GM10266 (cell line): ENCODE measurements around the gene NFIL3.

Source experiments
- DNase-seq: peaks from one replicate; pipeline ENCODE4 v3.0.0; 2012; ENCODE audit errors: extremely low spot score
- TF ChIP-seq, protein P1 (sequence below): IDR thresholded peaks from 2 replicates; pipeline ENCODE4 v1.5.1; 2012; ENCODE audit warnings: mild to moderate bottlenecking, low read depth; ENCODE audit not compliant: control insufficient read depth, insufficient read depth; ENCODE audit errors: missing control alignments

The NFIL3 gene

GRCh38 chr9:91421971-91422757 is 1.5 kb downstream of the NFIL3 start:
- peak; percentile 47 for DNase-seq
- TF ChIP-seq, protein P1, sequence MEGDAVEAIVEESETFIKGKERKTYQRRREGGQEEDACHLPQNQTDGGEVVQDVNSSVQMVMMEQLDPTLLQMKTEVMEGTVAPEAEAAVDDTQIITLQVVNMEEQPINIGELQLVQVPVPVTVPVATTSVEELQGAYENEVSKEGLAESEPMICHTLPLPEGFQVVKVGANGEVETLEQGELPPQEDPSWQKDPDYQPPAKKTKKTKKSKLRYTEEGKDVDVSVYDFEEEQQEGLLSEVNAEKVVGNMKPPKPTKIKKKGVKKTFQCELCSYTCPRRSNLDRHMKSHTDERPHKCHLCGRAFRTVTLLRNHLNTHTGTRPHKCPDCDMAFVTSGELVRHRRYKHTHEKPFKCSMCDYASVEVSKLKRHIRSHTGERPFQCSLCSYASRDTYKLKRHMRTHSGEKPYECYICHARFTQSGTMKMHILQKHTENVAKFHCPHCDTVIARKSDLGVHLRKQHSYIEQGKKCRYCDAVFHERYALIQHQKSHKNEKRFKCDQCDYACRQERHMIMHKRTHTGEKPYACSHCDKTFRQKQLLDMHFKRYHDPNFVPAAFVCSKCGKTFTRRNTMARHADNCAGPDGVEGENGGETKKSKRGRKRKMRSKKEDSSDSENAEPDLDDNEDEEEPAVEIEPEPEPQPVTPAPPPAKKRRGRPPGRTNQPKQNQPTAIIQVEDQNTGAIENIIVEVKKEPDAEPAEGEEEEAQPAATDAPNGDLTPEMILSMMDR: no peak

DNA sequence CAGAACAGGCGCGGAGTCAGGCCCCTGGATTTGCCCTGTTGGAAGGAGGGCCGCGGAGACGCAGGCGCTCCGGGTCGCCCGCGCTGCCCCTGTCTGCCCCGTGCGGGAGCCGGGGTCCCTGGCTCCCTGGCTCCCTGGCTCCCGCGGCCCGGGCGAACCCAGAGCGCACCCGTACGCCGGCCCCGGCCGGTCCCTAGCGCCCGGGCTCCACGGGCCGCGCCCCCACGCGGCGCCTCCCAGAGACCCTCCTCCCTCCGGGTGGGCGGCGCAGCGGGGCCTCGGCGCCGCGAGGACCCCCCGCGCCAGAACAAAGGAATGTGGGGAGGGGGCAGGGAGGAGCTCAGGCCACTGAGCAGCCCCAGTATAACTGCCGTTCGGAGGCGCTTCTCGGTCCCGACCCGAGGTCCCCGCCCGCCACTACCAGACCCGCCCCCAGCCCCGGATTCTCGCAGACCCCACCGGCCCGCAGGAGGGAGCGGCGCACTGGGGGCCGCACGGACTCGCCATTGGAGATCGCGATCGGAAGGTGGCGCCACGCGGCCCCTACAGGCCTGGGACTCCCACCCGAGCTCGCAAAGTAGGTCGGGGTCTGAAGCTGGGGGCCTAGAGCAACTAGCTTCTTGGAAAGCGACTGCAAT is 2.4 kb downstream of the NFIL3 start:
- peak; percentile 55 for DNase-seq
- TF ChIP-seq, protein P1: peak; percentile 33

GRCh38 chr9:91420501-91421127 is 3.0 kb downstream of the NFIL3 start:
- TF ChIP-seq, protein P1: no peak
- no peak for DNase-seq

GRCh38 chr9:91419222-91420191 is 4.1 kb downstream of the NFIL3 start:
- TF ChIP-seq, protein P1: no peak
- no peak for DNase-seq

DNA sequence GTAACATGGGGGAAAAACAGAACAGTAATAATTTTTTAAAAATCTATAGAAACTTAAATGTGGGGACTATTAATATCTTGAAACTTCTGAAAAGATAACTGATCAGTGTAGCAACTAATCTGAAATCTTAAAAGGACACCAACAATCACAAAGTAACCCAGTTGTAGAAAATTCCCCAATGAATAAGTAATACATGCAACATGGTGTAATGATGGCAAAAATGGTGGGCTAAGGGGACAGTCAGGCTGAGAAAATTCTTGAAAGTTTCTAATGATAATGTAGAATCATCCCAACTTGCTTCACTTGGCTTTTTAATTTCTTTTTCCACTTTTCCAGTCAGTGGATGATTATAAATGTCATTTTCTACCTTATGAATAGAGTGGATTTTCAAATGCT is 5.4 kb downstream of the NFIL3 start:
- DNase-seq: no peak
- TF ChIP-seq, protein P1: no peak

- no peak for DNase-seq
- TF ChIP-seq, protein P1: no peak
Measured at GRCh38 chr9:91417602-91418214, 5.9 kb downstream of the NFIL3 start.
